Transverse colon (tissue), 4 donors: ENCODE data around the gene HELZ. TPM values are rescaled to one million over a fixed set of nuclear protein-coding genes. Genes with fewer than 3 reads are reported as not detected.

ENCODE experiments used
- DNase-seq: peaks from one replicate; pipeline ENCODE4 v3.0.0-alpha.2; 2019
- H3K27ac ChIP-seq, 4 donors: fragments of 200-600 bp; sonication (generic); 2 replicates each; pipeline ENCODE4 v1.5.1; 2016 to 2018; ENCODE audit warnings: inconsistent platforms in 4 of 4
- H3K27me3 ChIP-seq: fragments of 200-600 bp; sonication (generic); 2 replicates; pipeline ENCODE4 v1.5.1; 2017; ENCODE audit warnings: inconsistent platforms
- H3K36me3 ChIP-seq, 4 donors: fragments of 200-600 bp; sonication (generic); 2 replicates each; pipeline ENCODE4 v1.5.1; 2017 to 2019; ENCODE audit warnings: inconsistent platforms in 4 of 4
- H3K4me1 ChIP-seq, 4 donors: fragments of 200-600 bp; sonication (generic); 2 replicates each; pipeline ENCODE4 v1.5.1; 2017 to 2020; ENCODE audit warnings: inconsistent platforms in 4 of 4
- H3K4me3 ChIP-seq, 4 donors: fragments of 200-600 bp; sonication (generic); 1 replicate in 1 of 4; 2 replicates in 3 of 4; pipeline versions ENCODE4 v1.5.1 to v1.6.1; 2017 to 2019; ENCODE audit warnings: inconsistent platforms in 4 of 4
- H3K9me3 ChIP-seq, 2 donors: fragments of 200-600 bp; sonication (generic); 2 replicates each; pipeline ENCODE4 v1.5.1; 2017 to 2019; ENCODE audit warnings: inconsistent platforms in 2 of 2
- CTCF ChIP-seq, 5 experiments: fragments of 200-600 bp in 3 of 5; fragments of 450-650 bp in 2 of 5; sonication (generic) in 3 of 5; IDR thresholded peaks; 1 replicate in 2 of 5; 2 replicates in 3 of 5; pipeline ENCODE4 v1.5.1; 2016 to 2017; ENCODE audit warnings: antibody characterized with exemption in 5 of 5, inconsistent platforms in 3 of 5, mild to moderate bottlenecking in 2 of 5, moderate library complexity in 1 of 5
- EP300 ChIP-seq: sonication (generic); formaldehyde crosslinking; IDR thresholded peaks from one replicate; pipeline ENCODE4 v1.6.1; 2017; ENCODE audit warnings: antibody characterized with exemption, low read depth
- POLR2A ChIP-seq: fragments of 450-650 bp; IDR thresholded peaks from one replicate; pipeline ENCODE4 v1.6.1; 2016; ENCODE audit warnings: antibody characterized with exemption, mild to moderate bottlenecking, moderate library complexity
- POLR2AphosphoS5 ChIP-seq, 3 donors: sonication (generic); formaldehyde crosslinking; IDR thresholded peaks; one replicate each; pipeline ENCODE4 v1.6.1; 2016; ENCODE audit warnings: antibody characterized with exemption in 3 of 3
- WGBS, 2 donors: methylation state at CpG; one replicate each; pipeline ENCODE4 v1.1.5; 2018; ENCODE audit warnings: low coverage in 1 of 2; 5-methylcytosine and 5-hydroxymethylcytosine counted together
- in situ Hi-C, 4 donors: fragments of 200-750 bp; cut with MboI; loops; one replicate each; pipeline versions ENCODE4 v1.15.0 to v1.15.1; 2017; ENCODE audit warnings: low sequenced_read_pairs in 3 of 4, low pct_ligation_motif_present in 1 of 4, low pct_unique_long_range_greater_than_20kb in 1 of 4
- intact Hi-C: fragments of 100-400 bp; cut with DNase I; formaldehyde crosslinking; loops from one replicate; pipeline ENCODE4 v1.15.1; 2023; ENCODE audit warnings: low total_unique reads
- total RNA-seq, 4 donors: library from RNA; depleted of rRNA; stranded (reverse); fragments of >200 nt; gene quantifications; one replicate each; pipeline ENCODE4 v1.1.0, GENCODE V29; 2016

HELZ gene
- total RNA-seq, 4 donors from 2014 or later, result 31.8 to 126 (median 56.0) TPM

GRCh38 chr17:67164302-67164701 lies 80.7 kb downstream of the HELZ start:
- Histone ChIP-seq H3K9me3 (no peaks in the 10 kb centered on the region), H3K36me3 (peaks cover 0 to 54% (median 17%) of the 10 kb centered on the region in 4 donors), H3K4me1 (no peaks in the 10 kb centered on the region), H3K4me3 (no peak overlapping the region), H3K27me3 (no peaks in the 10 kb centered on the region), H3K27ac (peak overlapping the region in 1 of 4 donors; percentile 18)
- 79 to 90% methylated on average over 2 of the region's 2 CpGs for WGBS, 2 donors
- TF ChIP-seq EP300 (no peak), POLR2AphosphoS5 (IDR thresholded peaks at IDR 0.05) (no peak), POLR2A (no peak), CTCF (IDR thresholded peaks at IDR 0.05) (no peak)
- no peak for DNase-seq
- intact Hi-C loops, result no loop called here
- in situ Hi-C loops, result loop anchor here in 1 of 4 donors (25.0 kb wide), 2 partner anchors 252 to 427 kb away; no protein-coding TSS in a partner anchor

- no peak for DNase-seq
- intact Hi-C loops, result no loop called here
- Histone ChIP-seq H3K9me3 (no peaks in the 10 kb centered on the region), H3K36me3 (peaks cover 0 to 54% (median 17%) of the 10 kb centered on the region in 4 donors), H3K4me3 (no peak overlapping the region), H3K4me1 (no peaks in the 10 kb centered on the region), H3K27me3 (no peaks in the 10 kb centered on the region), H3K27ac (no peak overlapping the region)
- no peak for TF ChIP-seq CTCF (IDR thresholded peaks at IDR 0.05)
- TF ChIP-seq POLR2AphosphoS5 (IDR thresholded peaks at IDR 0.05), result no peak
- no peak for TF ChIP-seq POLR2A
- TF ChIP-seq EP300, result no peak
- in situ Hi-C loops, result loop anchor here in 1 of 4 donors (25.0 kb wide), 2 partner anchors 250 to 425 kb away; no protein-coding TSS in a partner anchor
These were observed 82.2 kb downstream of the HELZ start for GRCh38 chr17:67162771-67163170.

- intact Hi-C loops, result no loop called here
- WGBS, 2 donors, result 90 to 98% methylated on average over 3 of the region's 3 CpGs
These were observed 83.4 kb downstream of the HELZ start for GRCh38 chr17:67161573-67161972.

GRCh38 chr17:67160791-67161190 lies 84.2 kb downstream of the HELZ start:
- Histone ChIP-seq H3K4me3 (no peak overlapping the region), H3K4me1 (no peaks in the 10 kb centered on the region), H3K27ac (no peak overlapping the region), H3K9me3 (no peaks in the 10 kb centered on the region), H3K27me3 (no peaks in the 10 kb centered on the region), H3K36me3 (peaks cover 0 to 37% (median 14%) of the 10 kb centered on the region in 4 donors)
- DNase-seq, result no peak
- 88 to 92% methylated on average over 8 of the region's 8 CpGs for WGBS, 2 donors
- intact Hi-C loops (no loop called here), in situ Hi-C loops (loop anchor here in 1 of 4 donors (25.0 kb wide), 2 partner anchors 248 to 423 kb away; no protein-coding TSS in a partner anchor)
- no peak for TF ChIP-seq CTCF (IDR thresholded peaks at IDR 0.05)
- no peak for TF ChIP-seq POLR2A
- no peak for TF ChIP-seq POLR2AphosphoS5 (IDR thresholded peaks at IDR 0.05)
- no peak for TF ChIP-seq EP300

More at GRCh38 chr17:67161573-67161972, 83.4 kb downstream of the HELZ start:
- TF ChIP-seq EP300 (no peak), POLR2AphosphoS5 (IDR thresholded peaks at IDR 0.05) (no peak), CTCF (IDR thresholded peaks at IDR 0.05) (no peak)
- Histone ChIP-seq H3K4me1 (no peaks in the 10 kb centered on the region), H3K9me3 (no peaks in the 10 kb centered on the region), H3K4me3 (no peak overlapping the region), H3K27me3 (no peaks in the 10 kb centered on the region), H3K36me3 (peaks cover 0 to 45% (median 17%) of the 10 kb centered on the region in 4 donors), H3K27ac (no peak overlapping the region)
- DNase-seq, result no peak
- in situ Hi-C loops, result loop anchor here in 1 of 4 donors (25.0 kb wide), 2 partner anchors 249 to 424 kb away; no protein-coding TSS in a partner anchor
